Transverse colon (tissue), 4 donors: Measurements from ENCODE around the gene VAMP8. TPM values are rescaled to one million over a fixed set of nuclear protein-coding genes. Genes with fewer than 3 reads are reported as not detected.
A peak's percentile ranks its signal among the peaks of the same experiment; 100 is the strongest.

Experiments used
- DNase-seq: peaks from one replicate; pipeline ENCODE4 v3.0.0-alpha.2; 2019
- H3K27ac ChIP-seq, 4 donors: fragments of 200-600 bp; sonication (generic); 2 replicates each; pipeline ENCODE4 v1.5.1; 2016 to 2018; ENCODE audit warnings: inconsistent platforms in 4 of 4
- H3K27me3 ChIP-seq: fragments of 200-600 bp; sonication (generic); 2 replicates; pipeline ENCODE4 v1.5.1; 2017; ENCODE audit warnings: inconsistent platforms
- H3K36me3 ChIP-seq, 4 donors: fragments of 200-600 bp; sonication (generic); 2 replicates each; pipeline ENCODE4 v1.5.1; 2017 to 2019; ENCODE audit warnings: inconsistent platforms in 4 of 4
- H3K4me1 ChIP-seq, 4 donors: fragments of 200-600 bp; sonication (generic); 2 replicates each; pipeline ENCODE4 v1.5.1; 2017 to 2020; ENCODE audit warnings: inconsistent platforms in 4 of 4
- H3K4me3 ChIP-seq, 4 donors: fragments of 200-600 bp; sonication (generic); 1 replicate in 1 of 4; 2 replicates in 3 of 4; pipeline versions ENCODE4 v1.5.1 to v1.6.1; 2017 to 2019; ENCODE audit warnings: inconsistent platforms in 4 of 4
- H3K9me3 ChIP-seq, 2 donors: fragments of 200-600 bp; sonication (generic); 2 replicates each; pipeline ENCODE4 v1.5.1; 2017 to 2019; ENCODE audit warnings: inconsistent platforms in 2 of 2
- CTCF ChIP-seq, 5 experiments: fragments of 200-600 bp in 3 of 5; fragments of 450-650 bp in 2 of 5; sonication (generic) in 3 of 5; IDR thresholded peaks; 1 replicate in 2 of 5; 2 replicates in 3 of 5; pipeline ENCODE4 v1.5.1; 2016 to 2017; ENCODE audit warnings: antibody characterized with exemption in 5 of 5, inconsistent platforms in 3 of 5, mild to moderate bottlenecking in 2 of 5, moderate library complexity in 1 of 5
- EP300 ChIP-seq: sonication (generic); formaldehyde crosslinking; IDR thresholded peaks from one replicate; pipeline ENCODE4 v1.6.1; 2017; ENCODE audit warnings: antibody characterized with exemption, low read depth
- POLR2A ChIP-seq: fragments of 450-650 bp; IDR thresholded peaks from one replicate; pipeline ENCODE4 v1.6.1; 2016; ENCODE audit warnings: antibody characterized with exemption, mild to moderate bottlenecking, moderate library complexity
- POLR2AphosphoS5 ChIP-seq, 3 donors: sonication (generic); formaldehyde crosslinking; IDR thresholded peaks; one replicate each; pipeline ENCODE4 v1.6.1; 2016; ENCODE audit warnings: antibody characterized with exemption in 3 of 3
- WGBS, 2 donors: methylation state at CpG; one replicate each; pipeline ENCODE4 v1.1.5; 2018; ENCODE audit warnings: low coverage in 1 of 2; 5-methylcytosine and 5-hydroxymethylcytosine counted together
- in situ Hi-C, 4 donors: fragments of 200-750 bp; cut with MboI; loops; one replicate each; pipeline versions ENCODE4 v1.15.0 to v1.15.1; 2017; ENCODE audit warnings: low sequenced_read_pairs in 3 of 4, low pct_ligation_motif_present in 1 of 4, low pct_unique_long_range_greater_than_20kb in 1 of 4
- intact Hi-C: fragments of 100-400 bp; cut with DNase I; formaldehyde crosslinking; loops from one replicate; pipeline ENCODE4 v1.15.1; 2023; ENCODE audit warnings: low total_unique reads
- total RNA-seq, 4 donors: library from RNA; depleted of rRNA; stranded (reverse); fragments of >200 nt; gene quantifications; one replicate each; pipeline ENCODE4 v1.1.0, GENCODE V29; 2016

Gene VAMP8
- total RNA-seq, 4 donors from 2014 or later, result 10.5 to 186 (median 147) TPM

GRCh38 chr2:85580206-85580605 lies 2.8 kb downstream of the VAMP8 start:
- no peak overlapping the region for H3K4me3 ChIP-seq
- H3K27me3 ChIP-seq, result no peaks in the 10 kb centered on the region
- 90% methylated on average over 3 of the region's 3 CpGs; no CpG with 5 or more reads in 1 of the 2 donors for WGBS, 2 donors
- H3K9me3 ChIP-seq, result no peaks in the 10 kb centered on the region
- peaks cover 18 to 54% (median 34%) of the 10 kb centered on the region in 4 donors for H3K4me1 ChIP-seq
- DNase-seq, result no peak
- no peak for TF ChIP-seq CTCF (IDR thresholded peaks at IDR 0.05)
- TF ChIP-seq POLR2A, result no peak
- no peak for TF ChIP-seq POLR2AphosphoS5 (IDR thresholded peaks at IDR 0.05)
- TF ChIP-seq EP300, result no peak
- in situ Hi-C loops (no loop called here), intact Hi-C loops (no loop called here)
- H3K27ac ChIP-seq, result peak overlapping the region in 2 of 4 donors; percentile 81 to 95
- H3K36me3 ChIP-seq, result no peaks in the 10 kb centered on the region

- DNase-seq, result no peak
- intact Hi-C loops (no loop called here), in situ Hi-C loops (no loop called here)
- TF ChIP-seq EP300 (no peak), CTCF (IDR thresholded peaks at IDR 0.05) (no peak)
- no peaks in the 10 kb centered on the region for H3K36me3 ChIP-seq
- no peaks in the 10 kb centered on the region for H3K9me3 ChIP-seq
- no peak overlapping the region for H3K27ac ChIP-seq
- WGBS, 2 donors, result 72% methylated on average over 1 of the region's 1 CpG; no CpG with 5 or more reads in 1 of the 2 donors
- no peaks in the 10 kb centered on the region for H3K27me3 ChIP-seq
- peaks cover 23 to 55% (median 39%) of the 10 kb centered on the region in 4 donors for H3K4me1 ChIP-seq
- no peak overlapping the region for H3K4me3 ChIP-seq
These were observed 5.1 kb downstream of the VAMP8 start for GRCh38 chr2:85582492-85582891.

GRCh38 chr2:85583667-85584353 lies 6.4 kb downstream of the VAMP8 start:
- no peaks in the 10 kb centered on the region for H3K27me3 ChIP-seq
- TF ChIP-seq POLR2A, result no peak
- TF ChIP-seq CTCF (IDR thresholded peaks at IDR 0.05), result no peak
- no peak for TF ChIP-seq POLR2AphosphoS5 (IDR thresholded peaks at IDR 0.05)
- TF ChIP-seq EP300, result no peak
- no peak for DNase-seq
- WGBS, 2 donors, result 62 to 79% methylated on average over 2 to 13 of the region's 16 CpGs
- H3K4me3 ChIP-seq, result peak overlapping the region; percentile 30 to 57 (median 46)
- H3K4me1 ChIP-seq, result peaks cover 23 to 57% (median 35%) of the 10 kb centered on the region in 4 donors
- intact Hi-C loops, result no loop called here
- no peaks in the 10 kb centered on the region for H3K36me3 ChIP-seq
- no peaks in the 10 kb centered on the region for H3K9me3 ChIP-seq
- H3K27ac ChIP-seq, result peak overlapping the region; percentile 85 to 90 (median 86)
- in situ Hi-C loops, result no loop called here

GRCh38 chr2:85584354-85584856 lies 7.0 kb downstream of the VAMP8 start, which contains the start of gene VAMP5:
VAMP5 (plus strand) TSS chr2:85584431; CDS start chr2:85584491, 60 bp downstream.
- Histone ChIP-seq H3K4me1 (peaks cover 22 to 57% (median 29%) of the 10 kb centered on the region in 4 donors), H3K36me3 (no peaks in the 10 kb centered on the region), H3K27ac (peak within 1 kb of the TSS; percentile 85 to 90 (median 86)), H3K9me3 (no peaks in the 10 kb centered on the region), H3K4me3 (peak within 1 kb of the TSS; percentile 30 to 57 (median 46)), H3K27me3 (no peaks in the 10 kb centered on the region)
- intact Hi-C loops (no loop called here), in situ Hi-C loops (no loop called here)
- TF ChIP-seq POLR2AphosphoS5 (IDR thresholded peaks at IDR 0.05) (peak in 2 of 3 donors; percentile 27 to 61), CTCF (IDR thresholded peaks at IDR 0.05) (no peak), EP300 (no peak), POLR2A (peak; percentile 14)
- WGBS, 2 donors, result 58% methylated on average over 36 of the region's 52 CpGs; no CpG with 5 or more reads in 1 of the 2 donors
- peak; percentile 51 for DNase-seq
